ENCODE data around the gene NDUFV1.
"Not testable (repeated sequence)": the region's sequence is repeated elsewhere in the genome, so short reads cannot be mapped to it uniquely, and the experiment has no call there.

Gene NDUFV1

GRCh38 chr11:67606492-67607295 lies at the start of gene NDUFV1:
Gene NDUFV1, plus strand, starts transcription at chr11:67606936. Its CDS starts 69 bp downstream, at chr11:67607005.
- TF ChIP-seq EZH2 (IDR thresholded peaks at IDR 0.05) (no peak), POLR2AphosphoS5 (IDR thresholded peaks at IDR 0.05; ENCODE audit: borderline replicate concordance, low read depth, low read length) (peak; percentile 86), FOXP2 (optimal IDR thresholded peaks at IDR 0.05; ENCODE audit: control extremely low read depth, extremely low read length, insufficient read depth) (peak; percentile 76)
- H3K36me3 ChIP-seq (ENCODE audit: insufficient read depth, low read length) = peaks cover 29% of the 10 kb centered on the region; the same call in 1 of the 2 replicates
- no peak within 1 kb of the TSS for H3K27ac ChIP-seq
- no peaks in the 10 kb centered on the region for H3K9me3 ChIP-seq (ENCODE audit: low read depth, low read length)
- no peak for DNase-seq (ENCODE audit: low read depth, low spot score)
- H3K4me3 ChIP-seq = peak within 1 kb of the TSS; percentile 93
- H3K9ac ChIP-seq (ENCODE audit: insufficient read length) = peak within 1 kb of the TSS; percentile 89

- Histone ChIP-seq H3K9ac (ENCODE audit: insufficient read length) (no peak overlapping the region), H3K36me3 (ENCODE audit: insufficient read depth, low read length) (no peaks in the 10 kb centered on the region), H3K9me3 (ENCODE audit: low read depth, low read length) (no peaks in the 10 kb centered on the region), H3K27ac (no peak overlapping the region), H3K4me3 (no peak overlapping the region)
- no peak for TF ChIP-seq FOXP2 (optimal IDR thresholded peaks at IDR 0.05; ENCODE audit: control extremely low read depth, extremely low read length, insufficient read depth)
- no peak for TF ChIP-seq POLR2AphosphoS5 (IDR thresholded peaks at IDR 0.05; ENCODE audit: borderline replicate concordance, low read depth, low read length)
- no peak for DNase-seq (ENCODE audit: low read depth, low spot score)
Measured at GRCh38 chr11:67558084-67558772, 48.5 kb upstream of the NDUFV1 start.

- Histone ChIP-seq H3K9ac (ENCODE audit: insufficient read length) (no peak overlapping the region), H3K4me3 (no peak overlapping the region), H3K9me3 (ENCODE audit: low read depth, low read length) (no peaks in the 10 kb centered on the region), H3K36me3 (ENCODE audit: insufficient read depth, low read length) (no peaks in the 10 kb centered on the region), H3K27ac (no peak overlapping the region)
- DNase-seq (ENCODE audit: low read depth, low spot score) = no peak
- no peak for TF ChIP-seq FOXP2 (optimal IDR thresholded peaks at IDR 0.05; ENCODE audit: control extremely low read depth, extremely low read length, insufficient read depth)
- no peak for TF ChIP-seq POLR2AphosphoS5 (IDR thresholded peaks at IDR 0.05; ENCODE audit: borderline replicate concordance, low read depth, low read length)
- no peak for TF ChIP-seq EZH2 (IDR thresholded peaks at IDR 0.05)
Measured at GRCh38 chr11:67561971-67562619, 44.6 kb upstream of the NDUFV1 start.

- H3K9ac ChIP-seq (ENCODE audit: insufficient read length) = no peak overlapping the region
- no peak overlapping the region for H3K4me3 ChIP-seq
- DNase-seq (ENCODE audit: low read depth, low spot score) = no peak
- no peaks in the 10 kb centered on the region for H3K9me3 ChIP-seq (ENCODE audit: low read depth, low read length)
- H3K36me3 ChIP-seq (ENCODE audit: insufficient read depth, low read length) = no peaks in the 10 kb centered on the region
- TF ChIP-seq POLR2AphosphoS5 (IDR thresholded peaks at IDR 0.05; ENCODE audit: borderline replicate concordance, low read depth, low read length) (no peak), EZH2 (IDR thresholded peaks at IDR 0.05) (no peak), FOXP2 (optimal IDR thresholded peaks at IDR 0.05; ENCODE audit: control extremely low read depth, extremely low read length, insufficient read depth) (no peak)
- no peak overlapping the region for H3K27ac ChIP-seq
Measured at GRCh38 chr11:67562963-67563704, 43.6 kb upstream of the NDUFV1 start.

- H3K9me3 ChIP-seq (ENCODE audit: low read depth, low read length); H3K9ac ChIP-seq (ENCODE audit: insufficient read length); H3K27ac ChIP-seq; H3K36me3 ChIP-seq (ENCODE audit: insufficient read depth, low read length); H3K4me3 ChIP-seq; DNase-seq (ENCODE audit: low read depth, low spot score): not testable (repeated sequence)
Measured at GRCh38 chr11:67563705-67564114, 43.0 kb upstream of the NDUFV1 start.

GRCh38 chr11:67564230-67564629 lies 42.5 kb upstream of the NDUFV1 start:
- Histone ChIP-seq H3K9ac (ENCODE audit: insufficient read length) (no peak overlapping the region), H3K27ac (no peak overlapping the region), H3K4me3 (no peak overlapping the region), H3K36me3 (ENCODE audit: insufficient read depth, low read length) (no peaks in the 10 kb centered on the region), H3K9me3 (ENCODE audit: low read depth, low read length) (no peaks in the 10 kb centered on the region)
- DNase-seq (ENCODE audit: low read depth, low spot score) = no peak
- TF ChIP-seq EZH2 (IDR thresholded peaks at IDR 0.05) = no peak
- TF ChIP-seq POLR2AphosphoS5 (IDR thresholded peaks at IDR 0.05; ENCODE audit: borderline replicate concordance, low read depth, low read length) = no peak
- no peak for TF ChIP-seq FOXP2 (optimal IDR thresholded peaks at IDR 0.05; ENCODE audit: control extremely low read depth, extremely low read length, insufficient read depth)

GRCh38 chr11:67571443-67571842 lies 35.3 kb upstream of the NDUFV1 start:
- Histone ChIP-seq H3K36me3 (ENCODE audit: insufficient read depth, low read length) (no peaks in the 10 kb centered on the region), H3K9ac (ENCODE audit: insufficient read length) (no peak overlapping the region), H3K9me3 (ENCODE audit: low read depth, low read length) (0 out of 2 replicates have a peak, but pooled peaks cover 4% of the 10 kb centered on the region), H3K4me3 (no peak overlapping the region), H3K27ac (no peak overlapping the region)
- no peak for DNase-seq (ENCODE audit: low read depth, low spot score)
- TF ChIP-seq POLR2AphosphoS5 (IDR thresholded peaks at IDR 0.05; ENCODE audit: borderline replicate concordance, low read depth, low read length) (no peak), EZH2 (IDR thresholded peaks at IDR 0.05) (no peak), FOXP2 (optimal IDR thresholded peaks at IDR 0.05; ENCODE audit: control extremely low read depth, extremely low read length, insufficient read depth) (no peak)

GRCh38 chr11:67572305-67572704 lies 34.4 kb upstream of the NDUFV1 start:
- Histone ChIP-seq H3K36me3 (ENCODE audit: insufficient read depth, low read length) (no peaks in the 10 kb centered on the region), H3K4me3 (no peak overlapping the region), H3K9ac (ENCODE audit: insufficient read length) (no peak overlapping the region), H3K27ac (no peak overlapping the region), H3K9me3 (ENCODE audit: low read depth, low read length) (0 out of 2 replicates have a peak, but pooled peaks cover 4% of the 10 kb centered on the region)
- TF ChIP-seq POLR2AphosphoS5 (IDR thresholded peaks at IDR 0.05; ENCODE audit: borderline replicate concordance, low read depth, low read length) (no peak), EZH2 (IDR thresholded peaks at IDR 0.05) (no peak), FOXP2 (optimal IDR thresholded peaks at IDR 0.05; ENCODE audit: control extremely low read depth, extremely low read length, insufficient read depth) (no peak)
- no peak for DNase-seq (ENCODE audit: low read depth, low spot score)
